ENCODE data around the gene FREM2. TPM values are rescaled to one million over a fixed set of nuclear protein-coding genes. Genes with fewer than 3 reads are reported as not detected.

Gene FREM2
- total RNA-seq, 4 donors from 2014 or later, result 0.72 to 3.1 (median 1.5) TPM

DNA sequence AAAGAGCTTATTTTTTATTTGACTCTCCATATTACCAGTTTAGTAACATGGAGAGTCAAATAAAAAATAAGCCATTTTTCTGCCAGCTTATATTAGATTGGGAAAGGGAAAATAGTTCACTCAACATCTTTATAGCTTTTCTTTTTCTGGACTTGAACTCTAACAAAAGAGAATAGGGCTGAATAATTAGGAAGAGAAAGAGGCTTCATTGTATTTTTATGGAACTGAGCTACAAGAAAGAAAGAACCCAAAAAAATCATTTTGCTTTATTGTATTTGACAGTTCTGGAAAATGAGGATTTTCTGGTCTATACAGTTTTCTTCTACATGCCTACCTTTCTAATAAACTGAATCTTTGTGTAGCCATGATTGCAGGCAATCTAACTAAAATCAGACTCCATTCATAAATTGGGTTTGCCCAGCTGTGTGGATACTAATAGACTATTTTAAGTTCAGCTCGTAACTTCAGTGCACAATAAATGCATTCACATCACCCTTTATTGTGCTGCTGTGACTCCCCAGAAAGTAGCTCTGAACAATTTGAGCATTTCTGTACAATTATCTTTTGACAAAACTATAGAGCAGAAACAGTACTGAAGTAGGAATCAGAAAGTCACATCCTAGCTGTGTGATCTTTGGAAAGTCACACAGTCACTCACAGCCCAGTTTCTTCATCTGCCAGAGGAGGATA lies 188.5 kb downstream of the FREM2 start:
- DNase-seq (ENCODE audit: low spot score in 2 of 2), result no peak
- Histone ChIP-seq H3K4me1 (no peaks in the 10 kb centered on the region), H3K36me3 (no peaks in the 10 kb centered on the region), H3K27ac (no peak overlapping the region), H3K4me3 (no peak overlapping the region), H3K27me3 (no peaks in the 10 kb centered on the region), H3K9me3 (no peaks in the 10 kb centered on the region)
- TF ChIP-seq POLR2AphosphoS5 (IDR thresholded peaks at IDR 0.05), result no peak
- TF ChIP-seq, protein P1, sequence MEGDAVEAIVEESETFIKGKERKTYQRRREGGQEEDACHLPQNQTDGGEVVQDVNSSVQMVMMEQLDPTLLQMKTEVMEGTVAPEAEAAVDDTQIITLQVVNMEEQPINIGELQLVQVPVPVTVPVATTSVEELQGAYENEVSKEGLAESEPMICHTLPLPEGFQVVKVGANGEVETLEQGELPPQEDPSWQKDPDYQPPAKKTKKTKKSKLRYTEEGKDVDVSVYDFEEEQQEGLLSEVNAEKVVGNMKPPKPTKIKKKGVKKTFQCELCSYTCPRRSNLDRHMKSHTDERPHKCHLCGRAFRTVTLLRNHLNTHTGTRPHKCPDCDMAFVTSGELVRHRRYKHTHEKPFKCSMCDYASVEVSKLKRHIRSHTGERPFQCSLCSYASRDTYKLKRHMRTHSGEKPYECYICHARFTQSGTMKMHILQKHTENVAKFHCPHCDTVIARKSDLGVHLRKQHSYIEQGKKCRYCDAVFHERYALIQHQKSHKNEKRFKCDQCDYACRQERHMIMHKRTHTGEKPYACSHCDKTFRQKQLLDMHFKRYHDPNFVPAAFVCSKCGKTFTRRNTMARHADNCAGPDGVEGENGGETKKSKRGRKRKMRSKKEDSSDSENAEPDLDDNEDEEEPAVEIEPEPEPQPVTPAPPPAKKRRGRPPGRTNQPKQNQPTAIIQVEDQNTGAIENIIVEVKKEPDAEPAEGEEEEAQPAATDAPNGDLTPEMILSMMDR (IDR thresholded peaks at IDR 0.05), result no peak
- no peak for TF ChIP-seq EP300 (IDR thresholded peaks at IDR 0.05)
- no peak for TF ChIP-seq POLR2A (IDR thresholded peaks at IDR 0.05)
- WGBS, result 81% methylated on average over 1 of the region's 1 CpG

DNA sequence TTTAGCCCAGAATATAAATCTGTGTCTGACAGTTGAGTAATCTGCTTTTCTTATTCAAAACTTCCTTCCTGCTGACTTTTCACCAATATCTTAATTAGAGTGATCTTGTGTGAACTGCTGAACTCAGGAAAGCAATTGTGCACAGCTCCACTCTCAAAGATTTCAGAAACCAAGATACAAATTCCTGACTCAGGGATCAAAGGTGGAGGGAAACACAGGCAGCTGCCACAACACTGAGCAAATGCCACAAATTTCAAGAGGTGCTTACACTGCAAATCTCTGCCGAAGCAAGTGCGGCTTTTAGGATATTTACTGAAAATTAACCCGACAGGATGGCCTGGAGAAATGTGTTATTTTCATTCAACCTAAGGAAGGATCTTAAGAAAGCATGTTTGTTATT lies 192.4 kb downstream of the FREM2 start:
- WGBS, result 75% methylated on average over 3 of the region's 3 CpGs
- Histone ChIP-seq H3K9me3 (no peaks in the 10 kb centered on the region), H3K36me3 (no peaks in the 10 kb centered on the region), H3K4me3 (no peak overlapping the region), H3K27me3 (no peaks in the 10 kb centered on the region), H3K27ac (no peak overlapping the region), H3K4me1 (no peaks in the 10 kb centered on the region)
- DNase-seq (ENCODE audit: low spot score in 2 of 2), result no peak
- TF ChIP-seq, protein P1 (IDR thresholded peaks at IDR 0.05), result no peak
- TF ChIP-seq POLR2AphosphoS5 (IDR thresholded peaks at IDR 0.05) (no peak), EP300 (IDR thresholded peaks at IDR 0.05) (no peak), POLR2A (IDR thresholded peaks at IDR 0.05) (no peak)

DNA sequence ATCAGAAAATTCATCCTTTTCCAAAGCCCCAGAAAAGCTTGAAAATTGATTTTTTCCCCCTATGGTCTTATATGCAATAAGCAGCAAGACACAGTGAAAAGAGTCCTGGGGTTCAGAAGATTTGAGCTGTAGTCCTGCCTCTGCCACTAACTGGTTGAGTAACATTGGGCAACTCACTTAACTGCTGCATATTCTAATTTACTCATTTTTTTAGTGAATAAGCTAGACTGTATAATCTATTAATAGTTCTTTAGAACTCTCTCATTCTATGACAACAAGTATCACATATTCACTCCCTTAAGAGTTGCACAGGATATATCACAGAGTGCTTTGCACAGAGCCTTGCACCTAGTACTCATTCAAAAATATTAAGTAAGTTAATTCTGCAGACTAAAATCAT lies 192.9 kb downstream of the FREM2 start:
- H3K27me3 ChIP-seq, result no peaks in the 10 kb centered on the region
- TF ChIP-seq, protein P1 (IDR thresholded peaks at IDR 0.05), result no peak
- TF ChIP-seq EP300 (IDR thresholded peaks at IDR 0.05) (no peak), POLR2A (IDR thresholded peaks at IDR 0.05) (no peak), POLR2AphosphoS5 (IDR thresholded peaks at IDR 0.05) (no peak)
- H3K36me3 ChIP-seq, result no peaks in the 10 kb centered on the region
- DNase-seq (ENCODE audit: low spot score in 2 of 2), result no peak
- no peaks in the 10 kb centered on the region for H3K9me3 ChIP-seq
- no peak overlapping the region for H3K4me3 ChIP-seq
- no peaks in the 10 kb centered on the region for H3K4me1 ChIP-seq
- no peak overlapping the region for H3K27ac ChIP-seq

DNA sequence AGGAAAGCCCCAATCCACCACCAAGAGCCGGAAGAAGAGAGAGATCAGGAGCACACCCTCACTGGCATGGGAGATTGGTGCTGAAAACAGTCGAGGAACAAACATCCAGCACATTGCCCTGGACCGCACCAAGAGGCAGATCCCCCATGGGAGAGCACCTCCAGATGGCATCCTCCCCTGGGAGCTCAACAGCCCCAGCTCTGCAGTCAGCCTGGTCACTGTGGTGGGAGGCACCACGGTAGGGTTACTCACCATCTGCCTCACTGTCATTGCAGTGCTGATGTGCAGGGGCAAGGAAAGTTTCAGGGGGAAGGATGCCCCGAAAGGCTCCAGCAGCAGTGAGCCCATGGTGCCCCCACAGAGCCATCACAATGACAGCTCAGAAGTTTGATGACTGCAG lies 193.5 kb downstream of the FREM2 start:
- Histone ChIP-seq H3K36me3 (no peaks in the 10 kb centered on the region), H3K4me1 (no peaks in the 10 kb centered on the region), H3K9me3 (no peaks in the 10 kb centered on the region), H3K27me3 (no peaks in the 10 kb centered on the region), H3K4me3 (no peak overlapping the region), H3K27ac (no peak overlapping the region)
- DNase-seq (ENCODE audit: low spot score in 2 of 2), result no peak
- TF ChIP-seq EP300 (IDR thresholded peaks at IDR 0.05), result no peak
- no peak for TF ChIP-seq POLR2A (IDR thresholded peaks at IDR 0.05)
- no peak for TF ChIP-seq POLR2AphosphoS5 (IDR thresholded peaks at IDR 0.05)
- TF ChIP-seq, protein P1 (IDR thresholded peaks at IDR 0.05), result no peak
- WGBS, result 93% methylated on average over 5 of the region's 5 CpGs

DNA sequence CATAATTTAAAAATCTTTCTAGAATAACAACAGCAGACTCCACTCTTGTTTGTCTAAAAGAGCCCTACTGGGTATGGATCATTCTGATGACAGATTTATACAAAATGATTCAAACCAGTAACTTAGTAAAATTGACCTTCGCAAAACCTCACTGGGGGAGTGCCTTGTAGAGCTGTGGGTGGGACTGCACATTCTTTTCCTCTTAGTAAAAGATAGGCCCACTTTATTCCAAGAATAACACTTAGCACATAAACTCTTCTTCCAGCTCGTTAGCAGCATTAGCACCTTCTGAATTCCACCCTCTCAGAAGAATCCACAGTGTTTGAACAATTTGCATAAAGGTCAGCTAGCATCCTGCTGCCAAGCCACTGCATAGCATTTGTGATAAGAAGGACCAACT lies 196.9 kb downstream of the FREM2 start:
- Histone ChIP-seq H3K36me3 (no peaks in the 10 kb centered on the region), H3K9me3 (no peaks in the 10 kb centered on the region), H3K27ac (no peak overlapping the region), H3K4me3 (no peak overlapping the region), H3K4me1 (no peaks in the 10 kb centered on the region), H3K27me3 (no peaks in the 10 kb centered on the region)
- WGBS, result 56% methylated on average over 2 of the region's 2 CpGs
- TF ChIP-seq POLR2AphosphoS5 (IDR thresholded peaks at IDR 0.05) (no peak), POLR2A (IDR thresholded peaks at IDR 0.05) (no peak), EP300 (IDR thresholded peaks at IDR 0.05) (no peak)
- TF ChIP-seq, protein P1 (IDR thresholded peaks at IDR 0.05), result no peak
- no peak for DNase-seq (ENCODE audit: low spot score in 2 of 2)

Measured in suprapubic skin (tissue), 4 donors.